ENCODE measurements around the gene DCDC2.
A peak's percentile ranks its signal among the peaks of the same experiment; 100 is the strongest.
"Not testable (repeated sequence)": the region's sequence is repeated elsewhere in the genome, so short reads cannot be mapped to it uniquely, and the experiment has no call there.

Gene DCDC2

DNA sequence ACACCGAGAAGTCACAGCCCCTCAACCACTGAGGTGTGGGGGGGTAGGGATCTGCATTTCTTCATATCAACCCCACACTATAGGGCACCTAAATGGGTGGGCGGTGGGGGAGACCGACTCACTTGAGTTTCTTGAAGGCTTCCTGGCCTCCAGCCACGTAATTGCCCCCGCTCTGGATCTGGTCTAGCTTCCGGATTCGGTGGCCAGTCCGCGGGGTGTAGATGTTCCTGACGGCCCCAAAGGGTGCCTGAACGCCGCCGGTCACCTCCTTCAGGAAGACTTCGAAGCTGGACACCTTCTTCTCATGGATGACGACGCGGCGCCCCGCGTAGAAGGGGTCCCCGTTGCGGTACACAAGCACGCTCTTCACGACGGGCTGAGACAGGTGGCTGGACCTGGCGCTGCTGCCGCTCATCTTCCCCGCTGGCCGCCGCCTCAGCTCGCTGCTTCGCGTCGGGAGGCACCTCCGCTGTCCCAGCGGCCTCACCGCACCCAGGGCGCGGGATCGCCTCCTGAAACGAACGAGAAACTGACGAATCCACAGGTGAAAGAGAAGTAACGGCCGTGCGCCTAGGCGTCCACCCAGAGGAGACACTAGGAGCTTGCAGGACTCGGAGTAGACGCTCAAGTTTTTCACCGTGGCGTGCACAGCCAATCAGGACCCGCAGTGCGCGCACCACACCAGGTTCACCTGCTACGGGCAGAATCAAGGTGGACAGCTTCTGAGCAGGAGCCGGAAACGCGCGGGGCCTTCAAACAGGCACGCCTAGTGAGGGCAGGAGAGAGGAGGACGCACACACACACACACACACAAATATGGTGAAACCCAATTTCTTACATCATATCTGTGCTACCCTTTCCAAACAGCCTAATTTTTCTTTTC is at the start of gene DCDC2:
Gene DCDC2, minus strand, starts transcription at position 724 of the 883 bp plus-strand sequence. Its CDS starts 309 bp downstream, at position 415.
- no peak for DNase-seq

DNA sequence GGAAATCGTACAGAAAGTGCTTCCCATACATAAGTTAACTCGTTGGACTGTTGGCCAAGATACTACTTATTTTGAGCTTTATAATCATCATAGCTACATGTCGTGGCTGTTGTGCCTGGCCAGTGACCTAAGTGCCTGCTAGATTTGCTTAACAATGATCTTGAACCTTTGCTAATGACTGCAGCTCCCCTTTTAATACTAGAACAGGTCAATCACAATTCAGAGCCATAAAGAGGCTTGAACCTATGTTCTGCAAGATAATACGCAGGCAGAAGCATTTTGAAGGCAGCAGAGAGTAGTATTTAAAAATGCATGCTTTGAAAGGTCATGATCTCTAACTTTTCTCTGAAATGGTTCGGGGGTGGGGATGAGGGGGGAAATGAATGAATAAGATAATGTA is 47.4 kb upstream of the DCDC2 start:
- DNase-seq, result no peak

DNA sequence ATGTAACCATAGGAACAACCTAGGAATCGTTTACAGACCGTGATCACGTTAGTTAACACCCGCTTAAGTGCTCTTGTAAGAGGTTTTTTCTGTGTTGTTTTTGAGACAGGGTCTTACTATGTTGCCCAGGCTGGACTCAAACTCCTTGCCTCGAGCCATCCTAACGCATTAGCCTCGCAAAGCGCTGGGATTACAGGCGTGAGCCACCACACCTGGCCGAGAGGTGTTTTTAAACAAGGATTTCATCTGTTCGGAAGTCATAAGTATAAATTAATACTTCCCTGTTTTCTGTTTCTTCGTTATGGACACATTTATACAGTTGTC is 45.6 kb upstream of the DCDC2 start:
- DNase-seq, result no peak

DNA sequence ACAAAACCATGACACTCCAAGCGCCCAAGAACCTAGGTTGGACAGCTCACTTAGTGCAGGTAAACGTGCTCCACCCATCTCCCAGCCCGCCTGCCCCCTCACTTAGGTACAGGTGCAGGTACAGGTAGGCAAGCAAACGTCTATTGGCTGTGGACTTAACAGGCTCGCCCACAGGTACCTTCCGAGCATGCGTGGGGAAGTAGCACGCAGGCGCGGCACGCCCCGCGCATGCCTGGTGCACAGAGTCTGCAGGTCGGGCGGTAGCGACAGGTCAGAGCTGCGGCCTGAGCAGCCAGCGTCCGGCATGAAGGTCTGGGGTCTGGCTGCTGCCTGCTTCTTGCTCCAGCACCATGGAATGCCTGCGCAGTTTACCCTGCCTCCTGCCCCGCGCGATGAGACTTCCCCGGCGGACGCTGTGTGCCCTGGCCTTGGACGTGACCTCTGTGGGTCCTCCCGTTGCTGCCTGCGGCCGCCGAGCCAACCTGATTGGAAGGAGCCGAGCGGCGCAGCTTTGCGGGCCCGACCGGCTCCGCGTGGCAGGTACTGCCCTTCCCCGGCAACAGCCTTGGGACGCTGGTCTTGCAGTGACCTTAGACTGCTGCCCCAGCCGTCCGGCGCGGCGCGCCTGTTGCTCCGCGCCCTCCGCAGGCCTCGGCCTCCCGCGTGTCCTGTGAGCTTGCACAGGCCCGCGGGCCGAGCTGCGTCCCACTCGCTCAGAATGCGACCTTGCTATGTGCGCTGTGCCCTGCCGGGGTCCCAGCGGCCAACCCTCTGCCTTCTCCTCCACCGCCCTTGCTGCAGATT is 45.0 kb upstream of the DCDC2 start, which contains the start of gene MRS2:
Gene MRS2, plus strand, starts transcription at position 240 of the 804 bp plus-strand sequence. Its CDS starts 111 bp downstream, at position 351.
- peak; percentile 87 for DNase-seq

DNA sequence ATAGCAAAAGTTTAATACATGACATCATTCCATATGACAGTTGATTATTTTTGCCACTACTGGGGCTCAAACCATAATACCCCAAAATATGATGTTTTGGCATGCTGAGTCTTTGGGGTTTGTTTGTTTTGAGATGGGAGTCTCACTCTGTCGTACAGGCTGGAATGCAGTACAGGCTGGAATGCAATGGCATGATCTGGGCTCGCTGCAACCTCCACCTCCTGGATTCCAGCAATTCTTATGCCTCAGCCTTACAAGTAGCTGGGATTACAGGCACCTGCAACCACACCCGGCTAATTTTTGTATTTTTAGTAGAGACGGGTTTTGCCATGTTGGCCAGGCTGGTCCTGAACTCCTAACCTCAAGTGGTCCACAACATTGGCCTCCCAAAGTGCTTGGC is 43.6 kb upstream of the DCDC2 start:
- DNase-seq, result no peak

DNA sequence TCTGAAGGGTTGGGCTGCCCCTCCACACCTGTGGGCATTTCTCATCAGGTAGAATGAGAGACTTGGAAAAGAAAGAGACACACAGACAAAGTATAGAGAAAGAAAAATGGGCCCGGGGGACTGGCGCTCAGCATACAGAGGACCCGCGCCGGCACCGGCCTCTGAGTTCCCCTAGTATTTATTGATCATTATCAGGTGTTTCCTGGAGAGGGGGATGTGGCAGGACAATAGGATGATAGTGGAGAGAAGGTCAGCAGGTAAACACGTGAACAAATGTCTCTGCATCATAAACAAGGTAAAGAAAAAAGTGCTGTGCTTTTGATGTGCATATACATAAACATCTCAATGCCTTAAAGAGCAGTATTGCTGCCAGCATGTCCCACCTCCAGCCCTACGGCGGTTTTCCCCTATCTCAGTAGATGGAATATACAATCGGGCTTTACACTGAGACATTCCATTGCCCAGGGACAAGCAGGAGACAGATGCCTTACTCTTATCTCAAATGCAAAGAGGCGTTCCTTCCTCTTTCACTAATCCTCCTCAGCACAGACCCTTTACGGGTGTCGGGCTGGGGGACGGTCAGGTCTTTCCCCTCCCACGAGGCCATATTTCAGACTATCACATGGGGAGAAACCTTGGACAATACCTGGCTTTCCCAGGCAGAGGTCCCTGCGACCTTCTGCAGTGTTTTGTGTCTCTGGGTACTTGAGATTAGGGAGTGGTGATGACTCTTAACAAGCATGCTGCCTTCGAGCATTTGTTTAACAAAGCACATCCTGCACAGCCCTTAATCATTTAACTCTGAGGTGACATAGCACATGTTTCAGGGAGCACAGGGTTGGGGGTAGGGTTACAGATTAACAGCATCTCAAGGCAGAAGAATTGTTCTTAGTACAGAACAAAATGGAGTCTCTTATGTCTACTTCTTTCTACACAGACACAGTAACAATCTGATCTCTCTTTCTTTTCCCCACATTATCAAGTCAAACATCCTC is 42.5 kb upstream of the DCDC2 start:
- DNase-seq, result peak; percentile 60

DNA sequence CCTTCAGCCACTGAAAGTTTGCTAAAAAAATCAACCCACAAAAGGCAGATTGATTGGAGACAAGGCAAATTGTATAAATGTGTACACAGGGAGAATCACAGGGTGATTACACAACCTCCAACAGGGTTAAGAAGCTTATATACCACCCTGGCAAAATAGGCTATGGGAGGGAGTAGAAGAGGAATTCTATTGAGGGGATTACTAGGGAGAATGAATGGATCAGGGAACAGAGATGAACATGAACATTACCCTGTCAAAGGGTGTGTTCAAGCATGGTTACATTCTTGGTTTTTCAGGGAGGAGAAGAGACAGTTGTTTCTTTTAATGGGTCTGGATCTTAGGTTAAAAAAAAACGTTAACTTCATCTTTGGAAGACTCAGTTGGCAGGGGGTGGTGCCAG is 39.8 kb upstream of the DCDC2 start:
- peak; percentile 78 for DNase-seq

DNA sequence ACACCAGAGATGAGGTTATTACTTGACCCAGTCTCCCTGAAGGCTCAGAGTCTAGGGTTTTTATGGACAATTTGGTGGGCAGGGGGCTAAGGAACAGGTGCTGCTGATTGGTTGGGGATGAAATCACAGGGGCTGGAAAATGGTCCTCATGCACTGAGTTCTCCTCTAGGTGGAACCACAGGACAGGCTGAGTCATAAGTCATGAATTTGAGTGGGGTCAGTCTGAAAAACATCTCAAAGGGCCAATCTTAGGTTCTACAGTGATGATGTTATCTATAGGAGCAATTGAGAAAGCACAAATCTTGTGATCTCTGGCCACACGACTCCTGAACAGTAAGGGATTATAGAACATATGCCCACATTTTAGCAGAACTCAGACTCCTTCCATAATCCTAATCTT is 39.0 kb upstream of the DCDC2 start:
- peak; percentile 32 for DNase-seq

DNA sequence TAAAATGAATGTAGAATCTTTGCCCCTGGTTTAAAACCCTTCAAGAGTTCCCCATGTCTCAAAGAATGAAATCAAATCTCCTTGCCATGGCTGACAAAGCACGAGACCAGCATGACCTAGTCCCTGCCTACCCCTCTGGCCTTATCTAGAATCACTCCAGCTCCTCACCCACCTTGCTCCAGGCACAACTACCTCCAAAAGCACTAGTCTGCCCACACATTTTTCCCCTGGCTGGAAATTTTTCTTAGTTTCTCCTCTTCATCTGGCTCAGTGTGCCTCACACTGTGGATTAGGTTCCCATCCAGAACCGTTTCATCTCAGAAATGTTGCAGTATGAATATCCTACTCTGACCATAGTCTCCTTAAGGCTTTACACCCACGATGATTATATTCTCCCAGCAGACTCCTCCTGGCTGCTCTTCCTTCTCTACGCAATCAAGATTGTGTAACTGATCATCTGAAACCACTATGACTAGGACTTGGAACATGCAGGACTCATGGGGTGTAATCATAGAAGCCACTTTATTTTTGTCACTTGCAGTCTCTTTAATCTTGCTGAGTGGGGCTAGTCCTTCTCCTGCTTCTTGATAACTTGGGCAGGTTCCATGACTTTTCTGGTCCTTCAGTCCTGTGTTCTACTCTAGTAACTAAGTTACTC is 37.0 kb upstream of the DCDC2 start:
- no peak for DNase-seq

DNA sequence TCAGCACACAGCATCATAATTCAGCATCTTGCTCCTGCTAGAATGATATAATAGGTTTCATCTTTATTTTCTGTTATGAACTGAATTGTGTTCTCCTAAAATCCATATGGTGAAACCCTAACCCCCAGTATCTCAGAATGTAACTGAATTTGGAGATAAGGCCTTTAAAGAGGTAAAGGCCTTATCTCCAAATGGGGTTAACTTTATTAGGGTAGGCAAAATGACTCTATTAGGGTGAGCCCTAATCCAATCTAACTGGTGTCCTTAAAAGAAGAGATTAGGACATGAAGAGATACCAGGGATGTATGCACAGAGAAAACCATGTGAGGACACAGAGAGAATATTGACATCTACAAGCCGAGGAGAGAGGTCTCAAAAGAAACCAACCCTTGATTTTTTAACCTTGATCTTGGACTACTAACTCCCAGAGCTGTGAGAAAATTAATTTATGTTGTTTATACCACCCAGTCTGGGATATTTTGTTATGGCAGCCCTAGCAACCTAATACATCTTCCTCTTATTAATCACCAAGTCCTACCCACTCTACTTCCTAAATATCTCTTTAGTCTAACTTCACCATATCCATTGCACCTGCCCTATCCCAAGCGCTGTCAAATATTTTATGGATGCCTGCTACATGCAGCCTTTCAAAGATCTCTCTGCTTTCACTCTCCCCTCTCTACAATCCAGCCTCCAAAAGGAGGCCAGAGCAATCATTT is 36.4 kb upstream of the DCDC2 start:
- DNase-seq, result peak; percentile 63

DNA sequence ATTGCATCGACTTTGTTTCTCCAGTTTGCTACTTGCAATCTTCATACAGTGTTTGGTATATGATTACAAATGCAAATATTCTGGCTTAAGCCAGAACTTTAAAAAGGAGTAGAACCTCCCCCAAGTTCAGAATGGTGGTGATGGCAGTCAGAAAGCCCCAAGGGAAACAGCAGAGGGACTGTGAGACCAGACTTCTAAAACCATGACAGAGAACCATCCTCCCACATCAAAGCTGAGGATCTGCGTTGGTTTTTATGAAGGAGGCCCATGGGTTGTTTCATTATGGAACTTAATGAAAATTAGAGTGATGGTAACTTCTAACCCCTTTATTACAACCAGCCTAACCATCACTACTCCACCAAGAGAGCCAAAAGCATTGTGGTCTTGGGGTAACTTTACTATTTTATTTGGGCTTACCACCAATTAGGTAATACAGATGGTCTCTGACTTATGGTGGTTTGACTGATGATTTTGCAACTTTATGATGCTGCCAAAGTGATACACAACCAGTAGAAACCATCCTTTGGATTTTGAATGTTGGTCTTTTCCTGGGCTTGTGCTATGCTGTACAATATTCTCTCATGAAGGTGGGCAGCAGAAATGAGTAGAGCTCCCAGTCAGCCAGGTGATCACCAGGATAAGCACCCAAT is 34.0 kb upstream of the DCDC2 start:
- DNase-seq, result no peak

DNA sequence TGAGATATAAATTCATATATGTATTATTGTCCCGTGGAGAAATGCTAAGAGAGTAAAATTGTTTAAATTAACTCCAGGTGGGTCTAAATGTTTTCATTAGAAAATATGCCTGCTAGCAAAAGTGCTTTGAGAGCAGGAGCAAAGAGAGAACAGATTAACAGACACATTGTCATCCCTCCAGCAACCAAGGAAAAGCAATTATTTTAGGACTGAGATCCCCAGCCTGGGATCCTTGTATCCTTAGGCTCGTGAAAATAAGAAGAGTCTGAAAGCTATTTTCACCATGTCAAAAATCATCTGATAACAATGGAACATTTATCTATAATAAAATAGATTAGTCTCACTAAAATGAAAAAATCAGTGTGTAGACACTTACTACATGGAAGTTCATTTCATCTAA is 33.3 kb upstream of the DCDC2 start:
- no peak for DNase-seq

DNA sequence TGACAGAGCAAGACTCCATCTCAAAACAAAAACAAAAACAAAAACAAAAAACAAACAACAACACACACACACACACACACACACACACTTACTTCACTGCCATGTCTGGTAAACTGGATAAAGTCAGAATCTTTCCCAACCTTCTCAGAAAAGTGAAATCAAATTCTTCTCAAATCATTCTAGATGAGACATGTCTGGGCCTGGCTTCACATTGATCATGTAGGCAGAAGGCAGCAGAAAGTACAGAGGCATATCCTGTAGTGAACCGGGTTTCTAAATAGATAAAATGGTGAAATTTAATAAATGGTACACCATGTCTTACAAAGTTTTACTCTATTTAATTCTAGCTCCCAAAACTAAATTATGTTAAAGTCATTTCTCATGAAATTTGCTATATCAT is 30.0 kb upstream of the DCDC2 start:
- DNase-seq, result no peak

DNA sequence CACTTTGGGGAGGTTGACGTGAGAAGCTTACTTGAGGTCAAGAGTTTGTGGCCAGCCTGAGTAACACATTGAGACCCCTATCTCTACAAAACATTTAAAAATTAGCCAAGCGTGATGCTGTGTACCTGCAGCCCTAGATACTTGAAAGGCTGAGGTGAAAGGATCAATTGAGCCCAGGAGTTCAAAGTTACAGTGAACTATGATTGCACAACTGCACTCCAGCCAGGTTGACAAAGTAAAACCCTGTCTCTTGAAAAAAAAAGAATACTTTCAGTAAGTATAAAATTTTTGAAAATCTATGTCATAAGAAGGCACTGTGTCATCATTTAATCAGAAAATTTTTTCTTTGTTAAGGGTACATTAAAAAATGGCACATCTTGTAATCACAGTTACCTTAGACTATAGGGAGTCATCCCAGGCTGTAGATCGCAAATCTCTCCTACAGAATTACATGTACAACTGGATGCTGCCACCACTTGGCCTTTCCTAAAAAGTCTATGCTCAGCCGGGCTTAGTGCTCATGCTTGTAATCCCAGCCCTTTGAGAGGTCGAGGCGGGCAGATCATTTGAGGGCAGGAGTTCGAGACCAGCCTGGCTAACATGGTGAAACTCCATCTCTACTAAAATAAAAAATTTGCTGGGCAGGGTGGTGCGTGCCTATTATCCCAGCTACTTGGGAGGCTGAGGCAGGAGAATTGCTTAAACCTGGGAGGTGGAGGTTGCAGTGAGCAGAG is 27.8 kb upstream of the DCDC2 start:
- peak; percentile 6 for DNase-seq

DNA sequence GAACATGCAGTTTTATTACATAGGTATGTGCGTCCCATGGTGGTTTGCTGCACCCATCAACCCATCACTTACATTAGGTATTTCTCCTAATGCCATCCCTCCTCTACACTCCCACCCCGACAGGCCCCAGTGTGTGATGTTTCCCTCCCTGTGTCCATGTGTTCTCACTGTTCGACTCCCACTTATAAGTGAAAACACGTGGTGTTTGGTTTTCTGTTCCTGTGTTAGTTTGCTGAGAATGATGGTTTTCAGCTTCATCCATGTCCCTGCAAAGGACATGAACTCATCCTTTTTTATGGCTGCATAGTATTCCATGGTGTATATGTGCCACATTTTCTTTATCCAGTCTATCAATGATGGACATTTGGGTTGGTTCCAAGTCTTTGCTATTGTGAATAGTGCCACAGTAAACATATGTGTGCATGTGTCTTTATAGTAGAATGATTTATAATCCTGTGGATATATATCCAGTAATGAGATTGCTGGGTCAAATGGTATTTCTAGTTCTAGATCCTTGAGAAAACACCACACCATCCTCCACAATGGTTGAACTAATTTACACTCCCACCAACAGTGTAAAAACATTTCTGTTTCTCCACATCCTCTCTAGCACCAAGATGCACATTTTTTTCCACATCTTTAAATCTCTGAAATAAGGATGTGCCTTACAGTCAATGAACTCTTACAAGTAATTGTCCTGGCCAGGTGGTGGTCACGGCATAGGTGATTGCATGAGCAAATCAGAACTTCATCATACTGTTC is 26.7 kb upstream of the DCDC2 start:
- not testable (repeated sequence) for DNase-seq

DNA sequence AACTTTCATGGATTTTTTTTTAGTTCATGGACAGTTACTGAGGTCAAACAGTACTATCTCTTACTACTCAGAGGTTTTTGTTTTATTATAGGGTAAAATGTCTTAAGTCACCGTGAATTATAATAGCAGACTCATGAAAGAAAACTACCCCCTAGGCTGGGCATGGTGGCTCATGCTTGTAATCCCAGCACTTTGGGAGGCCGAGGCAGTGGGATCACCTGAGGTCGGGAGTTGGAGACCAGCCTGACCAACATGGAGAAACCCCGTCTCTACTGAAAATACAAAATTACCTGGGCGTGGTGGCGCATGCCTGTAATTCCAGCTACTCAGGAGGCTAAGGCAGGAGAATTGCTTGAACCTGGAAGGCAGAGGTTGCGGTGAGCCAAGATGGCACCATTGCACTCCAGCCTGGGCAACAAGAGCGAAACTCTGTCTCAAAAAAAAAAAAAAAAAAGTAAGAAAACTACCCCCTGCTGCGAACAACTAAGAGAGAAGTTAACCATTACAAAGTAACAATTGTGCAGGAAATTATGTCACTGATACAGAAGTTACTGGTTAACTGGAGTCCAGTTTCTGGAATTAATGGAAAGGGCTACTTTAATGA is 25.1 kb upstream of the DCDC2 start:
- DNase-seq, result not testable (repeated sequence)

DNA sequence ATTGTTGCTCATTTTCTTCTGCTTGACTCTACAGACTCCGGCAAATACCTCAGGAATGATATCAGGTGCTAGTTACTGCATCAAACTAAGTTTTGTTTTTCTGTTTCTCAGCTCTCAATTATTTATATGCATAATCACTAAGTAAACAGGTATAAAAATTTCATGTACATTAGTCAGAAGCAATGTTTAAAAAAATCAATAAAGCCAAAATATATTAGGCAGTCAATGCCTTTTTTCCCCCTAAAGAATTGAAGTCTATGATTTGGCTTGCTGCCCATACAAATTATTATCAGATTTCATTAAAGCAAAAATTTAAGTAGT is 24.3 kb upstream of the DCDC2 start:
- DNase-seq, result no peak

DNA sequence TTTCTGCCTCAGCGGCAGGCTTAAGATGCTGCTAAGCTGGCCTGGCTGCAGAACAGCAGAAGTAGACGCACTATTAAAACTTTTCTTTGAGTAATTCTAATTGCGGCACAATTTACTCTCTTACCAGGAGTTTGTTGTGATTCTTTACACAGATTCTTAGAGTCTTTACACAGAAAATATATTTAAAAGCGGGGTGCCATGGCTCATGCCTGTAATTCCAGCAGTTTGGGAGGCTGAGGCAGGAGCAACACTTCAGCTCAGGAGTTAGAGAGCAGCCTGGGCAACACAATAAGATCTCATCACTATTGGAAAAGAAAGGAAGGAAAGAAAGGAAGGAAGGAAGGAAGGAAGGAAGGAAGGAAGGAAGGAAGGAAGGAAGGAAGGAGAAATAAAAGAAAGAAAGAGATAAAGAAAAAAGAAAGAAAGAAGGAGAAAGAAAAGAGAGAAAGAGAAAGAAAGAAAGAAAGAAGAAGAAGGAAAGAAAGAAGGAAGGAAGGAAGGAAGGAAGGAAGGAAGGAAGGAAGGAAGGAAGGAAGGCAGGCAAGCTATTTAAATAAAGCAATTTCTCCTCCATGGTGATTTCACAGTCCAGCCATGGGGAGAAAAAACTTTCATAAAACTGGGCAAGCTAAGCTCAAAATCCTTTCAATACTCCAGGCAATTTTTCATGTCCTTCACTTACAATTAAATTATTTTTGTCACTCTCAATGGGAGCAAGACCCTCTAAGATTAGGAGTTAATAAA is 23.8 kb upstream of the DCDC2 start:
- DNase-seq, result no peak
